K562 (cell line): ENCODE results near the gene PPP1R37. TPM values are rescaled to one million over a fixed set of nuclear protein-coding genes. Genes with fewer than 3 reads are reported as not detected.

Source experiments
- ATF1 ChIP-seq, 2 experiments: fragments of 450-650 bp in 1 of 2; IDR thresholded peaks; 2 replicates each; pipeline ENCODE4 v1.6.1; 2016; ENCODE audit warnings: missing compliant biosample characterization in 1 of 2, missing genetic modification characterization in 1 of 2
- ELK1 ChIP-seq: sonication (generic); formaldehyde crosslinking; IDR thresholded peaks from 2 replicates; pipeline ENCODE4 v1.8.1; 2022; ENCODE audit warnings: missing genetic modification reagents
- ESRRA ChIP-seq: fragments of 450-650 bp; IDR thresholded peaks from 2 replicates; pipeline ENCODE4 v1.6.1; 2014; ENCODE audit warnings: low read depth, mild to moderate bottlenecking, moderate library complexity, borderline replicate concordance
- FOXM1 ChIP-seq, 2 experiments: fragments of 450-650 bp in 1 of 2; sonication (generic) in 1 of 2; formaldehyde crosslinking in 1 of 2; IDR thresholded peaks; 2 replicates each; pipeline versions ENCODE4 v1.6.1 to v1.9.0; 2017 to 2022; ENCODE audit warnings: low read depth in 2 of 2, mild to moderate bottlenecking in 2 of 2, missing genetic modification reagents in 1 of 2, moderate library complexity in 1 of 2
- GATAD2A ChIP-seq: fragments of 450-650 bp; IDR thresholded peaks from 2 replicates; pipeline ENCODE4 v1.6.1; 2017
- HCFC1 ChIP-seq: IDR thresholded peaks from 2 replicates; pipeline ENCODE4 v1.6.1; 2012; ENCODE audit warnings: low read depth, low read length, improper control_type of control experiment
- HIVEP1 ChIP-seq: fragments of 250-450 bp; sonication (Bioruptor Pico); IDR thresholded peaks from 2 replicates; pipeline ENCODE4 v1.4.0; 2020; ENCODE audit warnings: mild to moderate bottlenecking
- ILF3 ChIP-seq: fragments of 450-650 bp; IDR thresholded peaks from 2 replicates; pipeline ENCODE4 v1.6.1; 2018; ENCODE audit warnings: antibody characterized with exemption, mild to moderate bottlenecking, moderate library complexity, borderline replicate concordance
- IRF1 ChIP-seq: sonication (generic); formaldehyde crosslinking; IDR thresholded peaks from 2 replicates; pipeline ENCODE4 v1.8.0; 2022; ENCODE audit warnings: missing genetic modification reagents, mild to moderate bottlenecking, borderline replicate concordance
- KAT2B ChIP-seq: IDR thresholded peaks from one replicate; pipeline ENCODE4 v1.6.1; 2012; ENCODE audit warnings: low read depth, mild to moderate bottlenecking, control low read depth, inconsistent platforms, low read length, moderate library complexity
- MTA2 ChIP-seq: fragments of 450-650 bp; IDR thresholded peaks from 2 replicates; pipeline ENCODE4 v1.6.1; 2016; ENCODE audit warnings: low read depth
- NCOR1 ChIP-seq: fragments of 450-650 bp; IDR thresholded peaks from 2 replicates; pipeline ENCODE4 v1.6.1; 2016; ENCODE audit warnings: mild to moderate bottlenecking, moderate library complexity
- NKRF ChIP-seq: fragments of 450-650 bp; IDR thresholded peaks from 2 replicates; pipeline ENCODE4 v1.6.1; 2016; ENCODE audit warnings: borderline replicate concordance
- POLR2A ChIP-seq: fragments of 450-650 bp; conservative IDR thresholded peaks from 2 replicates; pipeline ENCODE4 v1.6.1; 2016
- PTRF ChIP-seq: fragments of 450-650 bp; IDR thresholded peaks from 2 replicates; pipeline ENCODE4 v1.6.1; 2016; ENCODE audit warnings: mild to moderate bottlenecking, missing genetic modification characterization, missing compliant biosample characterization
- SAFB2 ChIP-seq: fragments of 200-400 bp; formaldehyde crosslinking; IDR thresholded peaks from 2 replicates; pipeline ENCODE4 v1.6.1; 2018; ENCODE audit warnings: borderline replicate concordance, low read length, low read depth, moderate library complexity; ENCODE audit not compliant: severe bottlenecking
- TBP ChIP-seq: optimal IDR thresholded peaks from 2 replicates; pipeline ENCODE3; 2011; ENCODE audit warnings: low read depth, low read length, improper control_type of control experiment
- WHSC1 ChIP-seq: IDR thresholded peaks from one replicate; pipeline ENCODE4 v1.6.1; 2012; ENCODE audit warnings: low read length, control low read depth, inconsistent platforms
- ZBTB43 ChIP-seq: sonication (generic); formaldehyde crosslinking; IDR thresholded peaks from 2 replicates; pipeline ENCODE4 v1.8.0; 2023; ENCODE audit warnings: mild to moderate bottlenecking, missing genetic modification reagents
- ZKSCAN3 ChIP-seq: fragments of 250-450 bp; sonication (Bioruptor Pico); IDR thresholded peaks from 2 replicates; pipeline ENCODE4 v1.4.0; 2020
- ZNF133 ChIP-seq: fragments of 250-450 bp; sonication (Bioruptor Pico); IDR thresholded peaks from 2 replicates; pipeline ENCODE4 v1.4.0; 2020; ENCODE audit warnings: mild to moderate bottlenecking
- ZNF253 ChIP-seq: fragments of 250-450 bp; sonication (Bioruptor Pico); conservative IDR thresholded peaks from 2 replicates; pipeline ENCODE4 v1.6.1; 2021; ENCODE audit warnings: mild to moderate bottlenecking
- ZNF347 ChIP-seq: fragments of 450-650 bp; formaldehyde crosslinking; IDR thresholded peaks from 2 replicates; pipeline ENCODE4 v1.4.0; 2020; ENCODE audit warnings: low read depth, mild to moderate bottlenecking, moderate library complexity
- ZNF778 ChIP-seq: fragments of 450-650 bp; formaldehyde crosslinking; IDR thresholded peaks from 2 replicates; pipeline ENCODE4 v1.4.0; 2020; ENCODE audit warnings: mild to moderate bottlenecking, moderate library complexity
- polyA plus RNA-seq, 8 experiments: library from polyadenylated mRNA; depleted of rRNA in 4 of 8; stranded (reverse) in 5 of 8; unstranded in 3 of 8; fragments of >200 nt; fragmentation: Nextera tagmentation in 2 of 8; fragmentation: Illumina TruSeq in 1 of 8; extraction: Ambion mirVana in 2 of 8; extraction: Trizol in 1 of 8; gene quantifications; 2 replicates each; pipeline versions ENCODE4 v1.2.1 to v1.2.3, GENCODE V29; 2011 to 2014; ENCODE audit warnings: inconsistent platforms in 1 of 8, missing spikeins in 1 of 8
- total RNA-seq, 7 experiments: library from RNA; depleted of rRNA in 6 of 7; stranded (reverse); fragments of >200 nt in 6 of 7; fragmentation: Illumina TruSeq in 2 of 7; extraction: Trizol in 2 of 7; gene quantifications; 2 replicates each; pipeline versions ENCODE4 v1.2.1 to v1.2.3, GENCODE V29; 2011 to 2021; ENCODE audit warnings: low replicate concordance in 1 of 7

PPP1R37 gene
- total and polyA plus RNA-seq, 9 of the 15 experiments (the other 6 are each of a cell fraction or from before 2014, with no cell fraction given), result 0.04 to 20.3 (median 7.3) TPM

- TF ChIP-seq IRF1 (CRISPR knock-in tag) (no peak), NCOR1 (no peak), KAT2B (no peak), ESRRA (peak; percentile 60), SAFB2 (no peak), ZNF778 (CRISPR knock-in tag) (no peak), WHSC1 (no peak), NKRF (peak; percentile 98), PTRF (tag) (no peak), ZBTB43 (CRISPR knock-in tag) (no peak), ZNF347 (CRISPR knock-in tag) (no peak), ZKSCAN3 (CRISPR knock-in tag) (no peak), ZNF253 (CRISPR knock-in tag) (no peak), ATF1 (CRISPR knock-in tag; IDR thresholded peaks at IDR 0.05) (peak; percentile 57), ATF1 (tag; IDR thresholded peaks at IDR 0.05) (peak; percentile 98), HIVEP1 (CRISPR knock-in tag) (no peak), POLR2A (peak; percentile 74), FOXM1 (IDR thresholded peaks at IDR 0.05; ENCODE audit: low read depth) (peak; percentile 68), FOXM1 (CRISPR knock-in tag; IDR thresholded peaks at IDR 0.05; ENCODE audit: low read depth) (no peak), HCFC1 (peak; percentile 68), MTA2 (no peak), TBP (no peak), ELK1 (CRISPR knock-in tag) (no peak), GATAD2A (no peak), ZNF133 (no peak), ILF3 (no peak)
These were observed 85.5 kb downstream of the PPP1R37 start, which contains the start of gene BLOC1S3 (continued) for GRCh38 chr19:45178262-45179071.
